NCI-H446 (cell line): ENCODE results near the gene CAVIN1.
"Not testable (repeated sequence)": the region's sequence is repeated elsewhere in the genome, so short reads cannot be mapped to it uniquely, and the experiment has no call there.

ENCODE experiments used
- DNase-seq, 2 experiments: peaks; one replicate each; lab custom pipeline; 2025; lab: John Stamatoyannopoulos, UW

Gene CAVIN1

DNA sequence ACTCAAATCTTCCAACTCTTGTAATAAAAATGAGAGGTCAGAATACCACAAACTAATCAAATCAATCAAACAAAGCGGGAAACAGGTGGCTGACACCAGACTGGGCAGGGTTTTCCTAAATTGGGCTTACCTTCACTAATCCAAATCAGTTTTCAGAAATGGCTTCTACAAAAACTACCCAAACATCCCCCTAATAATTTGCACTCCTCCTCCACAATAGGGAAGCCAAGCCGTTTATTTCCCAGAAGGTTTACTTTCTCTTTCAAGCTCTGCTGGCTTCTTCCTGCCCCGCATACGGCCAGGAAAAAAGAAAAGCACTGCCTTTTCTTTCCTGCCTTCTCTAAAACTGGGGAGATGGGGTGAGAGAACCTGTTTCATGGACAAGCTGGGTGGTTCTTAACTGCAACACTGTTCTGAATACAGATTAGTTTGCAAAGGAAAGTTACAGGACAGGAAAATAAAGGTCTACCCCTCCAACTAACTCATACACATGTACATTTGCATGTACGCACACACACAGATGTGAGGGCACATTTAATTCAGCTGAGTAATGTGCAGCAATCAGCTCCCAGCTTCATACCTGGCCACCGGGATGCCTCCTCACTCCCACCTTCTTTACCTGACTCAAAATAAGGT, 44.0 kb downstream of the CAVIN1 start:
- DNase-seq, result no peak

DNA sequence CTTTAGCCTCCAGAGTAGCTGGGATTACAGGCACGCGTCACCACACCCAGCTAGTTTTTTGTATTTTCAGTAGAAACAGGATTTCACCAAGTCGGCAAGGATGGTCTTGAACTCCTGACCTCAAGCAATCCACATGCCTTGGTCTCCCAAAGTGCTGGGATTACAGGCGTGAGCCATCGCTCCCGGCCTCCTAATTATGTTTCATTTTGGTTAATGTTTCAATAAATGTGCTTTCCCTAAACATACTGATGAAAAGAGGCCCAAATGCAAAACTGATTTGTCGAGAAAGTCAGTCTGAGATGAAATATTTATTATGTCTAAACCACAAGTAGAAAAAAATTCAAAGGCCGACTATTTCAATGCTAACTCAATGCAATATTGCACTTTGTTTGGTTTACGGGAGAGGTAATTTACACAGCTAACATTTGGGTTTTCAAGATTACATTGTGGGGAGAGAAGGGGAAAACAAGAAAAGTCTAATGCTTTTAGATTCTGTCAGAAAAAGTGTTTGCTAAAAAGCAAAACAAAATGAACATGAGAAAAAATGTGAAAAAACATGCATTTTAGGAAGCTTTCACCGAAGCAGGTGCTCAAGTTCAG, 44.6 kb downstream of the CAVIN1 start:
- no peak for DNase-seq

DNA sequence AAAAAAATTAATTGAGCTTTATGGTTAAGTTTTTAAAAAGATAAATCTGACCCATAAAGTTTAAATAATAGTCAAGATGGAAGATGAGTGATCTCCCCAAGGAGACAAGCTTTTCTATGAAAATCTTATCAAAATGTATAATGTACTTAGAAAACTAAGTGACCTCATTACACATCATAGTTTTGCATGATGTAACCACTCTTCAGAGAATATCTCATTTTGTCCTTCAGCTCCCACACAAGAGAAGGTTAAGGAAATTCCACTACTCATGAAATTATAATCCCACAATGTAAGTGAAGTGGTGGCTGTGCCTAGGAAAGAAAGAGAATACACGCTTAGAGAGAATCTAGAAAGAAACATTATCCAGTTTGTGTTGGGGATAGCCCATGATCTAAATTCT, 49.2 kb downstream of the CAVIN1 start:
- DNase-seq, result no peak

DNA sequence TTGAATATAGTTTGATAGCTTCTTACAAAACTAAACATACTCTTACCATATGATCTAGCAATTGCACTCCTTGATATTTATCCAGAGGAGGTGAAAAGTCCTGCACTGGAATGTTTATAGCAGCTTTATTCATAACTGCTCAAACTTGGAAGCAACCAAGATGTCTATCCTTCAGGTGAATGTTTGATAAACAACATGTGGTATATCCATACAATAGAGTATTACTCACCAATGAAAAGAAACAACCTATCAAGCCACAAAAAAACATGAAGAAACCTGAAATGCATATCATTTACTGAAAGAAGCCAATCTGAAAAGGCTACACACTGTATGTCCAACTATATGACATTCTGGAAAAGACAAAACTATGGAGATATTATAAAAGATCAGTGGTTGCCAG, 50.9 kb downstream of the CAVIN1 start:
- DNase-seq, result no peak

DNA sequence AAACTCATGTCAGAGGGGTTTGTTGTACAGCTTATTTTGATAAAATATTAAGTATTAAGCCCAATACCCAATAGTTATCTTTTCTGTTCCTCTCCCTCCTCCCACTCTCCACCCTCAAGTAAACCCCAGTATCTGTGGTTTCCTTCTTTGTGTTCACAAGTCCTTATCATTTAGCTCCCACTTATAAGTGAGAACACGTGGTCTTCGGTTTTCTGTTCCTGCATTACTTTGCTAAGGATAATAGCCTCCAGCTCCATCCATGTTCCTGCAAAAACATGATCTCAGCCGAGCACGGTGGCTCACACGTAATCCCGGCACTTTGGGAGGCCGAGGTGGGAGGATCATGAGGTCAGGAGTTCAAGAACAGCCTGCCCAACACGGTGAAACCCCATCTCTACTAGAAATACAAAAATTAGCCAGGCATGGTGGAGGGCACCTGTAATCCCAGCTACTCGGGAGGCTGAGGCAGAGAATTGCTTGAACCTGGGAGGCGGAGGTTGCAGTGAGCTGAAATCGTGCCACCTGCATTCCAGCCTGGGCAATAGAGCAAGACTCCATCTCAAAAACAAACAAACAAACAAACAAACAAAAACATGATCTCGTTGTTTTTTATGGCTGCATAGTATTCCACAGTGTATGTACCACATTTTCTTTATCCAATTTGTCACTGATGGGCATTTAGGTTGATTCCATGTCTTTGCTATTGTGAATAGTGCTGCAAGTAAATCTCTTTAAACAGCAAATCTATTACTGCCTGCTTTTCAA, 54.1 kb downstream of the CAVIN1 start:
- DNase-seq, result not testable (repeated sequence)

DNA sequence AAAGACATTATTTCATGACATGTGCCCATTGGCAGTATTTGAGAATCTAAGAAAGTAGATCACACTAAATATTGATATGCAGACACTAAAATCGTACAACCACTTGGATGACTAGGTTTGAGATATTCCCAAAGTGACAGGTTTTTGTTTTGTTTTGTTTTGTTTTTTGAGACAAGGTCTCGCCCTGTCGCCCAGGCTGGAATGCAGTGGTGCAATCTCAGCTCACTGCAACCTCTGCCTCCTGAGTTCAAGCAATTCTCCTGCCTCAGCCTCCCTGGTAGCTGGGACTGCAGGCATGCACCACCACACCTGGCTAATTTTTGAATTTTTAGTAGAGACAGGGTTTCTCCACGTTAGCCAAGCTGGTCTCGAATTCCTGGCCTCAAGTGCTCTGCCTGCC, 54.7 kb downstream of the CAVIN1 start:
- not testable (repeated sequence) for DNase-seq

DNA sequence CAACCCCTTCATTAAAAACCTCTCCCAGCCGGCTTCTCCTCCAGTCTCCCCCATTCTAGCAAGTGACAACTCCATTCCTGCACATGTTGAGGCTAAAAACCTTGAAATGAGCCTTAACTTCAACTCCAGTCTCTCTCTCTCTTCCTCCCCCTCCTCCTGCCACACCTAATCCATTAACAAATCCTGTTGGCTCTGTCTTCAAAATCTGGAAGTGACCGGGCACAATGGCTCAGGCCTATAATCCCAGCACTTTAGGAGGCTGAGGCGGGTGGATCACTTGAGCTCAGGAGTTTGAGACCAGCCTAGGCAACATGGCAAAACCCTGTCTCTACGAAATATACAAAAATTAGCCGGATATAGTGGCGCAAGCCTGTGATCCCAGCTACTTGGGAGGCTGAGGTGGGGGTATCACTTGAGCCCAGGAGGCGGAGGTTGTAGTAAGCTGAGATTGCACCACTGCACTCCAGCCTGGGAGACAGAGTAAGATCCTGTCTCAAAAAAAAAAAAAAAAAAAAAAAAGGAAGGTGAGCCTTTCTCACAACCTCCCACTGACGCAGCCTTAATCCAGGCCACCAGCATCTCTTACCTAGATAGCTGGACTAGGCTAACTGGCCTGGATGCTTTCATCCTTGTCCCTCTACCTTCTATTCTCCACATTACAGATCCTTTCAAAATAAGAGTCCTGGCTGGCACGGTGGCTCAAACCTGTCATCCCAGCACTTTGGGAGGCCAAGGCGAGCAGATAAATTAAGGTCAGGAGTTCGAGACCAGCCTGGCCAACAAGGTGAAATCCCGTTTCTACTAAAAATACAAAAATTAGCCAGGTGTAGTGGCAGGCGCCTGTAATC, 56.7 kb downstream of the CAVIN1 start:
- DNase-seq, result not testable (repeated sequence)

DNA sequence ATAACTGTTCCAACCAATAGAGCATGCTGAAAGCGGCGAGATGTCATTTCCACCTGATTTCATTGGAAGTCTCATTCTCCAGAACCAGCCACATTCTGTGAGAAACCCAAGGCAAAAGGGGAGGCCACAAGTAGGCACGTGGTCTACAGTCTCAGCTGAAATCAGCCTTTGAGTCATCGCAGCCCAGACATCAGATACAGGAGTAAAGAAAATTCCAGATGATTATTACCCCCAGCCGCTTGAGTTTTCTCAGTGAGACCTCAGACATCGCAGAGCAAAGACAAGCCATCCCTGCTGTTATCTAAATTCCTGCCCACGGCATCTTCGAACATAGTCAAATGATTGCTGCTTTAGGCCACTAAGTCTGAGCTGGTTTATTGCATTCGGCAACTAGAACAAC, 57.9 kb downstream of the CAVIN1 start:
- DNase-seq, result no peak

DNA sequence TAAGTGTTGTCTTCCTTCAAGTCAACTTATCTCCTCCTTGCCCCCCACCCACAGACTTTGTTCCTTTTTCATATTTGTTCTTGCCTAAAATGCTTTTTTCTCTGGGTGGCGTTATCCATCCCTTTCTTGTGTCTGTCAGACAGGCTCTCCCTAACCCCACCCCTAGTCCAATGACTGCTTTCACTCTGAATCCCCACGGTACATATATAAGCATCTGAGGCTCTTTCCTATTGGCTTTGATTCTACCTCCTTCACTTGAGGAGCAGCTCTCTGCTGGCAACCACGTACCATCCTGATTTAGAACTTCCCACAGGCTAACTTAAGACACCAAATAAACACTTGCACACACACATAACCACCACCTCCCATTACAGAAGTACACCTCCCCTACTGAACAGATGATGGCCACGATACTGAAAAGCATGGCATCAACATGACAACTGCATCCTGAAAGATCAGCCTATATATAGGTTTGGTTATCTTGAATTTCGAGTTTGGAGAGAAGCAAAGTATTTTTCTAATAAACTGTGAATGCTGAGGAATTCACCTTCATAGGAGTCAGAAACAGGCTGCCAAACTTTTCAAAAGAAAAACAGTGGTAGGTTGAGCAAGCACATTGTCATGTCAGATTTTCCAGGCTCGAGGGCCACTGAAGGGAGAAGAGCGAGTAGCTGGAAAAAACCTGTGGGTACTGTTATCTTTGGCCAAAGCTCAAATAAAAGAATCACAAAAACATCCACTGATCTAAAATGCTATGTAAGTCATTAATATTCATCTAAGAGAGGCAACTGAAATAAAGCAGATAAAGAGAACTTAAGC, 59.1 kb downstream of the CAVIN1 start:
- no peak for DNase-seq

DNA sequence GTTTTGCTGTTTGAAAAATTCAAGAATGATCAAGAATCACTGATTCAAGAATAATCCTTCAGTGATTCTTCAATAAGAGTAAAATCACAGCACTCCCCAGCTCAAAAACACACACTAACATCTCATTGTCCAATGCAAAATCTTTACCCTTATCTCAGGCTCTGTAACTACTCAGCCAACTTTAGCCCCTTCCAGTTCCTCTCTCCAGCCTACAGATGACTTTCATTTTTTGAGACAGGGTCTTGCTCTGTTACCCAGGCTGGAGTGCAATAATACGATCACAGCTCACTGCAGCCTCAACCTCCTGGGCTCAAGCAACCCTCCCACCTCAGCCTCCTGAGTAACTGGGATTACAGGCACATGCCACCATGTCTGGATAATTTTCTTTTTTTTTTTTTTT, 59.8 kb downstream of the CAVIN1 start:
- DNase-seq, result no peak

DNA sequence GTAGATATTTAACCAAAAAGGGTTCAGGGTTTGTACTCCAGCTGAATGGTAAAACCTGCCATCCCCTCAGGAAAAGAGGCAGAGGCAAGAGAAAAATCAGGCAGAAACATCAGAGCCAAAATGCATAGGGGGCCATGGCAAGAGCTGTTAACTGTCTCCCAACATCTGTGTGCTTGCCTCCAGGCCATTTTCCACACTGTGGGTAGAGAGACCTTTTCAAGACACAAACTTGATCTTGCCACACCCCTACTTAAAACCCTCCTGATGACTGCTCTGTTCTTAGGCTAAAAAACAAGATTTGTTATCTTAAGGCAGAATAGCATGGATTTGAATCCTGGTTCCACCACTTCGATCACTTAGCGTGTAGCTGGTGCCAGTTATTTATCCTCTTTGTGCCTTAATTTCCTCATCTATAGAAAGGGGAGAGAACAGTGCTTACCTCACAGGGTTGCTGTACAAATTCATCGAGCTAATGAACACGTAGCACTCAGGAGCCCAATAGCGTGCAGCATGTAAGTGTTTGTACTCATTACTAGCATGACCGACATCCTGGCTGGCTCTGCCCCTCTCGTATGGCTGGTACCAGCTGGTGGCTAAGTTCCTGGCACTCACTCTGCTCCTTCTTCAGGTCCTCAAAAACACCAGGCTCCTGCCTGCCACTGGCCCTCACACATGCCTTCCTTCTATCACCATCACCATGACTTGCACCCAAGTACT, 60.7 kb downstream of the CAVIN1 start:
- peak; percentile 17 to 50 for DNase-seq

DNA sequence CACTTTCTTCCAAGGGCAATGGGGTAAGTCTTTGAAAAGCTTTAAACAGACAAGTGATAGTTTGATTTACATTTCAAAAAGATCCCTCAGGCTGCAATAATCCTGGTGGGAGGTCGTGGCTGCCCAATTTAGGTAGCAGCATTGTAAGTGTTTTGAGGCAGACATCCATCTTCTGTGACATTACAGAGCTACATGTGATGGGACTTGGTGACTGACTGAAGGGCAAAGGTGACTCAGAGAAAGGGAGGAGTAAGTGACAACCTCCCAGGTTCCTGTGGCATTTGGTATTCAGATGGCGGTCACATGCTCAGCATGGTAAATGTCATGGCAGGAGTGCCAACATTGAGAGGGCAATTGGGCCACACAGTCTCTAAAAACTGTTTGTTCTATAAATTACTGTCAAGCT, 61.3 kb downstream of the CAVIN1 start:
- no peak for DNase-seq

DNA sequence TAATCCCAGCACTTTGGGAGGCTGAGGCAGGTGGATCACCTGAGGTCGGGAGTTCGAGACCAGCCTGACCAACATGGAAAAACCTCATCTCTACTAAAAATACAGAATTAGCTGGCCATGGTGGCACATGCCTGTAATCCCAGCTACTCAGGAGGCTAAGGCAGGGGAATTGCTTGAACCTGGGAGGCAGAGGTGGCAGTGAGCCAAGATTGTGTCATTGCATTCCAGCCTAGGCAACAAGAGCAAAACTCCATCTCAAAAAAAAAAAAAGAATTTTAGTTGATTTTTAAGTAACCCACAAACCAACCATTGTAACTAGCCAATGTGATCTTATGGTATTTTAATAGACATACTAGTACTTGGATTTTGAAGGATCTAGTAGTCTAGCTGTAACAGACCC, 62.7 kb downstream of the CAVIN1 start:
- DNase-seq, result not testable (repeated sequence)

DNA sequence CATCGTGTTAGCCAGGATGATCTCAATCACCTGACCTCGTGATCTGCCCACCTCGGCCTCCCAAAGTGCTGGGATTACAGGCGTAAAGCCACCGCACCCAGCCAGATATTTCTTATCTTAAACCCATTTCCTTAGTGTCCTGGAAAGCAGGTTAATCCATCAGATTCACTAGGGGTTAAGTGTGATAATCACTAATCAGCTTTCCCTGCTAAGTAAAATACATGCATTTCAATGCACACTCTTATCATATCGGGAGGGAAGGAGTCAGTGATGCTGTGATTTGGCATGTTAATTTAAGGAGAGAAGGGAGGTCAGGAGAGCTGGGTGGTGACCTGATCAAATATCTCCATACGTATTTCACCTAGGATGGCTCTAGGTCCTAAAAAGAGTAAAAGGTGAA, 63.9 kb downstream of the CAVIN1 start:
- DNase-seq, result no peak

DNA sequence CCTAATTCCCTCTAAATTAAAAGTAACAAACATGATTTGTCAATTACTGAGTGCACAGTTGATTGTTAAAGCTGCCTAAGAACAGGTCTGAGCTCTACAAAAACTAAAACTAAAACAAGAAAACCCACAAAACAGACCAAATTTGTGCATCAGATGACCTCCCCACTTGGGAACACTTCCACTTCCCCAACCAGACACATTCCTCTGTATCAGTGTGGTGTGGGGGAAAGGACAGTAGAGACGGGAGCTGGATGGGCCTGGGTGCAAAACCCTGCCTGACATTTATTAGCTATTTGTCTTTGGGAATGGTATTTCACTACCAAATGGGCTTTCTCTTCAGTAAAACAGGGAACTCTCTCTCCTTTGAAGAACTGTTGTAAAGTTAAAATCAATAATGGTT, 64.6 kb downstream of the CAVIN1 start:
- no peak for DNase-seq

DNA sequence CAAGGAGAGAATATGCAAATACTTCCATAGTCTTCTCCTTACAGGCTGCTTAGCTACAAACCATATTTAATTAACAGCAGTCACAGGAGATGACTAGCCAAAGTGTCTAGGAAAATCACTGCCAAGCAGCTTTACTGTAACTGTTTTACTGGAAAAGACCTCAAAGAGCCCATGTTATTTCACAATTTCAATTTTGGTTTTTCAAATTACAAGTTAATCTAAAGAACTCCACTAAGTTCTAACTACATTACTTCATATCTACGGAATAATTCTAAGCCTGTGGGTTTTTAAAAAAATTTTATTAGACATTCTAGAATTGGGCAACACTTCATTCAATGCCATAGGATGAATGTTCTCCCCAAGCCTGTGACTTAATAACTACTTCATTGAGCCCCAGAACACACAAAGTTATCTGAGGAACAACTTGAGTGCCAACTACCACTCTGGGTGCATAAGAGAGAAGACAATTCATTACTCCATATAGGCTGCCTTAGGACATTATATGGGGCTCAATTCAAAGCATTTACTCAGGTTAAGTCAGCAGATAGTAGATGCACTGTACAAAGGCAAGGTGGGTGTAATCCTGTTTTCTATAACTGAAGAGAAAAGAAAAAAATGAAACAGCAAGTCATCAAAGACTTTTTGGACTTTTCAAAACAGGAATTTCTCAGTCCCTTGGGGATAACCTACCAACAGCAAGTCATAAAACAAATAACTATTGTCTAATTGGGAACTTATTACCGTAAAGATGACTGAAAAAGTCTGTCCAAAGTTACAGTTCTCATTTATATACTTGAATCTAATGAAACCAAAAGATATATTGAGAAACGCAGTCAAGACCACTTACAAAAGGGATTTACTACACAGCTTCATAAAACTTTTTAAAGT, 67.9 kb downstream of the CAVIN1 start:
- no peak for DNase-seq
